WTC11 (cell line): ENCODE results near the gene NOP14. TPM values are rescaled to one million over a fixed set of nuclear protein-coding genes. Genes with fewer than 3 reads are reported as not detected.

Experiments used
- ATAC-seq: fragments of 200-7000 bp; cut with Tn5 transposase; 2 replicates; pipeline ENCODE4 v1.10.0; 2021; ENCODE audit warnings: mild to moderate bottlenecking, moderate library complexity
- CTCF ChIA-PET: fragments of 300-600 bp; sonication (Branson Sonifier 250); formaldehyde crosslinking; loops from one replicate; lab custom pipeline; 2021; ENCODE audit warnings: antibody characterized with exemption; lab: Charles Lee
- POLR2A ChIA-PET: fragments of 350-600 bp; sonication (Branson Sonifier 250); formaldehyde crosslinking; loops from one replicate; lab custom pipeline; 2021; ENCODE audit warnings: antibody characterized with exemption; lab: Charles Lee
- DNase-seq: peaks from one replicate; pipeline ENCODE4 v3.0.0; 2021; ENCODE audit warnings: low spot score
- H3K27ac Mint-ChIP-seq: 2 replicates; pipeline ENCODE4 v1.8.0; 2021; ENCODE audit warnings: mixed read lengths
- H3K27me3 Mint-ChIP-seq: 2 replicates; pipeline ENCODE4 v1.8.0; 2021; ENCODE audit warnings: low read depth, mild to moderate bottlenecking, moderate library complexity, mixed read lengths
- H3K36me3 Mint-ChIP-seq: 2 replicates; pipeline ENCODE4 v1.8.0; 2021; ENCODE audit warnings: mixed read lengths
- H3K4me1 Mint-ChIP-seq: 2 replicates; pipeline ENCODE4 v1.8.0; 2022; ENCODE audit warnings: mixed read lengths
- H3K4me3 Mint-ChIP-seq: 2 replicates; pipeline ENCODE4 v1.8.0; 2021; ENCODE audit warnings: mild to moderate bottlenecking, moderate library complexity, mixed read lengths
- H3K9me3 Mint-ChIP-seq: 2 replicates; pipeline ENCODE4 v1.8.0; 2021; ENCODE audit warnings: mixed read lengths
- CBFB ChIP-seq: sonication (generic); formaldehyde crosslinking; IDR thresholded peaks from 2 replicates; pipeline ENCODE4 v1.8.1; 2022; ENCODE audit warnings: mild to moderate bottlenecking, low read depth, missing genetic modification reagents
- CTCF ChIP-seq: fragments of 200-600 bp; IDR thresholded peaks from 2 replicates; pipeline ENCODE4 v1.8.0; 2022; ENCODE audit warnings: antibody characterized with exemption
- ERG ChIP-seq: fragments of 250-450 bp; sonication (Bioruptor Pico); IDR thresholded peaks from 2 replicates; pipeline ENCODE4 v1.8.0; 2021; ENCODE audit warnings: mild to moderate bottlenecking
- GABPB1 ChIP-seq: sonication (generic); formaldehyde crosslinking; IDR thresholded peaks from 2 replicates; pipeline ENCODE4 v1.8.1; 2023; ENCODE audit warnings: mild to moderate bottlenecking, missing genetic modification reagents
- GRHL2 ChIP-seq: fragments of 250-450 bp; sonication (Bioruptor Pico); IDR thresholded peaks from 2 replicates; pipeline ENCODE4 v1.8.0; 2022; ENCODE audit warnings: mild to moderate bottlenecking, moderate library complexity; ENCODE audit not compliant: insufficient replicate concordance, severe bottlenecking
- IRF1 ChIP-seq: sonication (generic); formaldehyde crosslinking; IDR thresholded peaks from 2 replicates; pipeline ENCODE4 v1.8.0; 2023; ENCODE audit warnings: missing genetic modification reagents
- IRF2 ChIP-seq: sonication (generic); formaldehyde crosslinking; IDR thresholded peaks from 2 replicates; pipeline ENCODE4 v1.8.0; 2022; ENCODE audit warnings: low read depth, missing genetic modification reagents, borderline replicate concordance
- KAT7 ChIP-seq: sonication (generic); formaldehyde crosslinking; IDR thresholded peaks from 2 replicates; pipeline ENCODE4 v1.8.1; 2023; ENCODE audit warnings: missing genetic modification reagents, mild to moderate bottlenecking, borderline replicate concordance
- MLX ChIP-seq: sonication (generic); formaldehyde crosslinking; IDR thresholded peaks from 2 replicates; pipeline ENCODE4 v1.8.1; 2023; ENCODE audit warnings: mild to moderate bottlenecking, missing genetic modification reagents, moderate library complexity
- NFATC4 ChIP-seq: fragments of 250-450 bp; sonication (Bioruptor Pico); IDR thresholded peaks from 2 replicates; pipeline ENCODE4 v1.9.0; 2021; ENCODE audit warnings: mild to moderate bottlenecking
- NFE2L1 ChIP-seq: sonication (generic); formaldehyde crosslinking; IDR thresholded peaks from 2 replicates; pipeline ENCODE4 v1.8.1; 2023; ENCODE audit warnings: missing genetic modification reagents
- OVOL2 ChIP-seq: fragments of 250-450 bp; sonication (Bioruptor Pico); IDR thresholded peaks from 2 replicates; pipeline ENCODE4 v1.9.0; 2021; ENCODE audit warnings: mild to moderate bottlenecking, borderline replicate concordance
- PRDM15 ChIP-seq: sonication (generic); formaldehyde crosslinking; IDR thresholded peaks from 2 replicates; pipeline ENCODE4 v1.8.0; 2022; ENCODE audit warnings: missing genetic modification reagents
- PRRX2 ChIP-seq: fragments of 250-450 bp; sonication (Bioruptor Pico); IDR thresholded peaks from 2 replicates; pipeline ENCODE4 v1.8.0; 2021; ENCODE audit warnings: mild to moderate bottlenecking
- SMAD4 ChIP-seq: sonication (generic); formaldehyde crosslinking; IDR thresholded peaks from 2 replicates; pipeline ENCODE4 v1.8.0; 2022; ENCODE audit warnings: mild to moderate bottlenecking, missing genetic modification reagents
- SP1 ChIP-seq: sonication (generic); formaldehyde crosslinking; conservative IDR thresholded peaks from 2 replicates; pipeline ENCODE4 v1.8.1; 2022; ENCODE audit warnings: missing genetic modification reagents
- STAT6 ChIP-seq: sonication (generic); formaldehyde crosslinking; conservative IDR thresholded peaks from 2 replicates; pipeline ENCODE4 v1.8.1; 2023; ENCODE audit warnings: mild to moderate bottlenecking, low read depth, missing genetic modification reagents, moderate library complexity
- ZBTB21 ChIP-seq: sonication (generic); formaldehyde crosslinking; IDR thresholded peaks from 2 replicates; pipeline ENCODE4 v1.8.1; 2023; ENCODE audit warnings: mild to moderate bottlenecking, missing genetic modification reagents, borderline replicate concordance
- ZMAT4 ChIP-seq: fragments of 250-450 bp; sonication (Bioruptor Pico); IDR thresholded peaks from 2 replicates; pipeline ENCODE4 v1.9.0; 2021; ENCODE audit warnings: mild to moderate bottlenecking
- ZNF263 ChIP-seq: sonication (generic); formaldehyde crosslinking; IDR thresholded peaks from 2 replicates; pipeline ENCODE4 v1.8.1; 2022; ENCODE audit warnings: low read depth, mild to moderate bottlenecking, moderate library complexity, missing genetic modification reagents
- ZNF317 ChIP-seq: sonication (generic); formaldehyde crosslinking; IDR thresholded peaks from 2 replicates; pipeline ENCODE4 v1.8.1; 2023; ENCODE audit warnings: low read depth, mild to moderate bottlenecking, moderate library complexity, missing genetic modification reagents, borderline replicate concordance
- ZNF396 ChIP-seq: fragments of 250-450 bp; sonication (Bioruptor Pico); IDR thresholded peaks from 2 replicates; pipeline ENCODE4 v1.8.0; 2021; ENCODE audit warnings: mild to moderate bottlenecking, moderate library complexity, borderline replicate concordance
- ZNF423 ChIP-seq: fragments of 250-450 bp; sonication (Bioruptor Pico); IDR thresholded peaks from 2 replicates; pipeline ENCODE4 v2.1.2; 2022; ENCODE audit warnings: mild to moderate bottlenecking, moderate library complexity
- total RNA-seq: library from RNA; stranded (reverse); gene quantifications from 3 replicates; pipeline ENCODE4 v1.2.3, GENCODE V29; 2021

Gene NOP14
- total RNA-seq, 1 experiment from 2014 or later, result 39.1 TPM

- TF ChIP-seq STAT6, result peak; percentile 82; the same call in 1 of the 2 replicates
- peak; percentile 47; the same call in 1 of the 2 replicates for TF ChIP-seq ZNF263 (CRISPR knock-in tag)
- no peak for TF ChIP-seq NFATC4 (CRISPR knock-in tag)
- TF ChIP-seq IRF2 (CRISPR knock-in tag), result 0 out of 2 replicates have a peak, but pooled peaks have one; percentile 65
- TF ChIP-seq SP1 (CRISPR knock-in tag), result peak; percentile 89
- TF ChIP-seq GRHL2 (CRISPR knock-in tag), result no peak
- peak; percentile 77 for TF ChIP-seq GABPB1 (CRISPR knock-in tag)
- peak; percentile 95 for TF ChIP-seq IRF1 (CRISPR knock-in tag)
- no peak for TF ChIP-seq CTCF
- peak; percentile 66; the same call in 1 of the 2 replicates for TF ChIP-seq ZNF317
- TF ChIP-seq ERG (CRISPR knock-in tag), result no peak
- peak; percentile 1; the same call in 1 of the 2 replicates for TF ChIP-seq ZNF423 (CRISPR knock-in tag)
- TF ChIP-seq ZNF396 (CRISPR knock-in tag), result no peak
- peak; percentile 95 for TF ChIP-seq NFE2L1 (CRISPR knock-in tag)
- no peak for TF ChIP-seq OVOL2 (CRISPR knock-in tag)
- TF ChIP-seq PRRX2 (CRISPR knock-in tag), result no peak
- TF ChIP-seq KAT7 (CRISPR knock-in tag), result no peak
Measured at GRCh38 chr4:2963175-2963965, at the start of gene NOP14, which contains the start of gene GRK4 (continued).

GRCh38 chr4:3011456-3012220 is 48.4 kb upstream of the NOP14 start:
- CTCF ChIA-PET, result no interaction called here
- no peak for ATAC-seq
- DNase-seq, result no peak
- Mint-ChIP-seq H3K27me3 (no peaks in the 10 kb centered on the region), H3K9me3 (no peaks in the 10 kb centered on the region), H3K27ac (no peak overlapping the region), H3K4me3 (no peak overlapping the region), H3K36me3 (no peaks in the 10 kb centered on the region), H3K4me1 (no peaks in the 10 kb centered on the region)
- POLR2A ChIA-PET, result no interaction called here
- TF ChIP-seq PRDM15 (CRISPR knock-in tag) (no peak), SMAD4 (CRISPR knock-in tag) (no peak), ZBTB21 (no peak), ZMAT4 (CRISPR knock-in tag) (no peak), CBFB (CRISPR knock-in tag) (no peak), IRF1 (CRISPR knock-in tag) (no peak), MLX (CRISPR knock-in tag) (no peak)
